ENCODE measurements around the gene ADCYAP1R1.

ADCYAP1R1 gene

GRCh38 chr7:31068006-31068675 is 16.0 kb downstream of the ADCYAP1R1 start:
- no peak for DNase-seq (ENCODE audit: low read depth)

GRCh38 chr7:31069860-31070555 is 17.9 kb downstream of the ADCYAP1R1 start:
- no peak for DNase-seq (ENCODE audit: low read depth)

- DNase-seq (ENCODE audit: low read depth): no peak
Measured at GRCh38 chr7:31070991-31071644, 19.0 kb downstream of the ADCYAP1R1 start.

- no peak for DNase-seq (ENCODE audit: low read depth)
Measured at GRCh38 chr7:31071645-31072029, 19.5 kb downstream of the ADCYAP1R1 start.

GRCh38 chr7:31073326-31074119 is 21.4 kb downstream of the ADCYAP1R1 start:
- no peak for DNase-seq (ENCODE audit: low read depth)

GRCh38 chr7:31074120-31074383 is 21.9 kb downstream of the ADCYAP1R1 start:
- no peak for DNase-seq (ENCODE audit: low read depth)

GRCh38 chr7:31074403-31075085 is 22.4 kb downstream of the ADCYAP1R1 start:
- no peak for DNase-seq (ENCODE audit: low read depth)

- DNase-seq (ENCODE audit: low read depth): no peak
Measured at GRCh38 chr7:31075086-31075405, 22.9 kb downstream of the ADCYAP1R1 start.

GRCh38 chr7:31076051-31076450 is 23.9 kb downstream of the ADCYAP1R1 start:
- no peak for DNase-seq (ENCODE audit: low read depth)

- no peak for DNase-seq (ENCODE audit: low read depth)
Measured at GRCh38 chr7:31076641-31077310, 24.7 kb downstream of the ADCYAP1R1 start.

- DNase-seq (ENCODE audit: low read depth): no peak
Measured at GRCh38 chr7:31077484-31078362, 25.6 kb downstream of the ADCYAP1R1 start.

GRCh38 chr7:31078363-31078990 is 26.4 kb downstream of the ADCYAP1R1 start:
- no peak for DNase-seq (ENCODE audit: low read depth)

- DNase-seq (ENCODE audit: low read depth): no peak
Measured at GRCh38 chr7:31079126-31079823, 27.2 kb downstream of the ADCYAP1R1 start.

GRCh38 chr7:31079824-31080511 is 27.9 kb downstream of the ADCYAP1R1 start:
- DNase-seq (ENCODE audit: low read depth): no peak

- no peak for DNase-seq (ENCODE audit: low read depth)
Measured at GRCh38 chr7:31080763-31081162, 28.7 kb downstream of the ADCYAP1R1 start.

- DNase-seq (ENCODE audit: low read depth): no peak
Measured at GRCh38 chr7:31082017-31082416, 29.9 kb downstream of the ADCYAP1R1 start.

GRCh38 chr7:31082447-31082846 is 30.3 kb downstream of the ADCYAP1R1 start:
- no peak for DNase-seq (ENCODE audit: low read depth)

GRCh38 chr7:31083210-31083786 is 31.2 kb downstream of the ADCYAP1R1 start:
- no peak for DNase-seq (ENCODE audit: low read depth)

GRCh38 chr7:31084226-31084625 is 32.1 kb downstream of the ADCYAP1R1 start:
- no peak for DNase-seq (ENCODE audit: low read depth)

Measured in iris pigment epithelial cell (primary cell).